ENCODE data around the gene UBE2D1.

DNA sequence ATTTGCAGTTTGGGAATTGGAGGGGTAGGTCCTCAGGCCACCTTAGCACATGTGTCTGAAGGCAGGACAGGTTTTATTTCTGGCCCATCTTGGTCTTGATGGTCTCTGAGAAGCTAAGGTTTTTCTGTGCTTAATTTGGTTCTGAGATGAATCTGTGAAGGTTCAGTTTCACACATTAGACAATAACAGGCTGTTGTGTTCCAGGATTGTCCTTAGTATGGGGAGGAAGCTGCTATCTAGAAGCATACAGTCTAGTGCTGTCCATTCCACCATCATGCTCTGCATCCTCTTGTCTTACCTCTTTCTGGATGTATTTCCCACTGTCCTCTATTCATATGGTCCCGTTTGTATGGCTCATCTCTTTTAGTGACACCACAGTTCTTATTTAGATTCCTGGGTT is 7.1 kb downstream of the UBE2D1 start:
- TF ChIP-seq EGR1 (conservative IDR thresholded peaks at IDR 0.05) (no peak), ZNF263 (CRISPR knock-in tag; IDR thresholded peaks at IDR 0.05; ENCODE audit: borderline replicate concordance) (no peak), POLR2A (conservative IDR thresholded peaks at IDR 0.05) (no peak), HMGN3 (IDR thresholded peaks at IDR 0.05; ENCODE audit: borderline replicate concordance, extremely low read depth, insufficient read length, low read depth, low read length) (no peak), TARDBP (IDR thresholded peaks at IDR 0.05) (no peak), CBFB (CRISPR knock-in tag; IDR thresholded peaks at IDR 0.05) (no peak), CTBP1 (IDR thresholded peaks at IDR 0.05; ENCODE audit: borderline replicate concordance) (no peak), NFYB (IDR thresholded peaks at IDR 0.05; ENCODE audit: extremely low read depth, insufficient read length) (no peak)
- TF ChIP-seq, protein P1, sequence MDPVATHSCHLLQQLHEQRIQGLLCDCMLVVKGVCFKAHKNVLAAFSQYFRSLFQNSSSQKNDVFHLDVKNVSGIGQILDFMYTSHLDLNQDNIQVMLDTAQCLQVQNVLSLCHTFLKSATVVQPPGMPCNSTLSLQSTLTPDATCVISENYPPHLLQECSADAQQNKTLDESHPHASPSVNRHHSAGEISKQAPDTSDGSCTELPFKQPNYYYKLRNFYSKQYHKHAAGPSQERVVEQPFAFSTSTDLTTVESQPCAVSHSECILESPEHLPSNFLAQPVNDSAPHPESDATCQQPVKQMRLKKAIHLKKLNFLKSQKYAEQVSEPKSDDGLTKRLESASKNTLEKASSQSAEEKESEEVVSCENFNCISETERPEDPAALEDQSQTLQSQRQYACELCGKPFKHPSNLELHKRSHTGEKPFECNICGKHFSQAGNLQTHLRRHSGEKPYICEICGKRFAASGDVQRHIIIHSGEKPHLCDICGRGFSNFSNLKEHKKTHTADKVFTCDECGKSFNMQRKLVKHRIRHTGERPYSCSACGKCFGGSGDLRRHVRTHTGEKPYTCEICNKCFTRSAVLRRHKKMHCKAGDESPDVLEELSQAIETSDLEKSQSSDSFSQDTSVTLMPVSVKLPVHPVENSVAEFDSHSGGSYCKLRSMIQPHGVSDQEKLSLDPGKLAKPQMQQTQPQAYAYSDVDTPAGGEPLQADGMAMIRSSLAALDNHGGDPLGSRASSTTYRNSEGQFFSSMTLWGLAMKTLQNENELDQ (CRISPR knock-in tag; IDR thresholded peaks at IDR 0.05; ENCODE audit: borderline replicate concordance) = no peak
- TF ChIP-seq, protein P2, sequence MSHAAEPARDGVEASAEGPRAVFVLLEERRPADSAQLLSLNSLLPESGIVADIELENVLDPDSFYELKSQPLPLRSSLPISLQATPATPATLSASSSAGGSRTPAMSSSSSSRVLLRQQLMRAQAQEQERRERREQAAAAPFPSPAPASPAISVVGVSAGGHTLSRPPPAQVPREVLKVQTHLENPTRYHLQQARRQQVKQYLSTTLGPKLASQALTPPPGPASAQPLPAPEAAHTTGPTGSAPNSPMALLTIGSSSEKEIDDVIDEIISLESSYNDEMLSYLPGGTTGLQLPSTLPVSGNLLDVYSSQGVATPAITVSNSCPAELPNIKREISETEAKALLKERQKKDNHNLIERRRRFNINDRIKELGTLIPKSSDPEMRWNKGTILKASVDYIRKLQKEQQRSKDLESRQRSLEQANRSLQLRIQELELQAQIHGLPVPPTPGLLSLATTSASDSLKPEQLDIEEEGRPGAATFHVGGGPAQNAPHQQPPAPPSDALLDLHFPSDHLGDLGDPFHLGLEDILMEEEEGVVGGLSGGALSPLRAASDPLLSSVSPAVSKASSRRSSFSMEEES (CRISPR knock-in tag; IDR thresholded peaks at IDR 0.05) = no peak

Data from K562 (cell line).